NCI-H2227 treated with DMSO at 0.1 percent for 48 hours (cell line): ENCODE results near the gene MCHR2.

Source experiments
- DNase-seq: peaks from one replicate; lab custom pipeline; 2025; lab: John Stamatoyannopoulos, UW

The MCHR2 gene

DNA sequence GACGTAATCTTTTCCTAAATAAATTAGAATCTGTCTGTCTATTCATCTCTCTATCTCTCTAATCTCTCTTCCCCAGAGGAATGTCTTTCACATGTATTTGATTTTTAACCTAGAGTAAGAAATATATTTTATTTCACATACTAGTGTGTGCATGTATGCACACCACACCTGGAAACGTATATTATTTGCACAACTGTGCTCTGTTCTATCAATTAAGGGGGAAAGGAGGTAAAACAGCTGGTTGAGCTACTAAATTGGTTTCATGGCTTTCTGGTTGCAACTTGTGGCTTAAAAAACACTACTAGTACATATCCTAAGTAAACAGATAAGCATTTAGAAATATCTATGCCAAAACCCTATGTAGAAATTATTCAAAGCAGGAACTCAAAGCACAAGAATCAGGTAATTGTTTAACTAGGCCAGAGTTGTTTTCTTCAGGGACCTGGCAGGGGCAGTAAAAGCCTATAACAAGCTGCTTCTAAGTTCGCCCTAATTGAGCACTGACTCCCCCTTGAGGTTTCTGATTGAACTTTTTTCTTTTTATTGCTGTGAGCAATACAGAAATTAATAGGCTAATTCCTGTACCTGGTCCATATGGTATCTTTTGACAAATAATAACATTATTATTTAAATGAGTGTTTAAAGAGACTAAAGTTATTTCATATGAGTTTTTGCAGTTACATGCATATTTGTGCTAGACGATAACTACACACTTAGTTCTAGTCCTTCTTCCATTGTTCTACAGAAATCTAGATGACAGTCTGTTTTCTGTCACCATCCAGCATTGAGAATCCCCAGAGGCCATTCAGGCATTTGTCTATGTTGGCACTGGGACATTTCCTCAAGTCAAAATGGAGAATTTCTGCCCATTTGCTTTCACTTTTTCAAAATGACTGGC lies 88.6 kb downstream of the MCHR2 start:
- DNase-seq, result peak; percentile 32

DNA sequence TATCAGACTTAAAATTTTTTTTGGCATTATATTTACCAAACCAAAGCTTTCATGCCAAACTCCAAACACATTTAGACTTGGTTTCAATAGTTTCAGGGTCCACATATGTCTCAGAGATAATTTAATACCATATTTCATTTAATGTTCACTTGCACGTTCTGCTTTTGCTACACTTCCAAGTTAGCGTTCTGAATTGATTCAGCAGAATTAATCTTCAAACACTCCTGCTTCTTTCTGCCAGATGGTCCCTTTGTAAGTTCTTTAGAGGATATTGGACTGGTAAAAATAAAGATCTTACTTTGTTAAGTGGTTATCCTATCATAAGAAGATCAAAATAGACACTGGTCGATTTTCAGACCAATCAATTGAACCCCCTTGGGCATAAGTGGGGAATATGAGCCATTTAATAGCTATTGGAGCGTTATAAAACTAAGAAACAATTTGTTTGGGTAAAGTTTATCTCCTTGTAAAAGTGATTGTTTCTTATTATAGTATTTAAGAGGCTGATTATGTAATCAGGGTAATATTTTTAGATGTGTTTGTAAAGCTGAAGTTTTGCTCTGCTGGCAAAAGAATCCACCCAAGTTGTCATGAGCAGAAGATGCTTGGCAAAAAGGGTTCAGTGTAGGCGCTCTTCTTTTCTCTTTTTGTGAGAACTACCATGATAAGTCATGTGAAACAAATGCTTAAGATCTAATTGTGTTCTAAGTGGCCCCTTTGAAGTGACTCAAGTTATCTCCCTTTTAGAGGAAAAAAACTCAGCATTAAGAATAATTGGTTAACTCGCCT lies 92.2 kb downstream of the MCHR2 start:
- no peak for DNase-seq

DNA sequence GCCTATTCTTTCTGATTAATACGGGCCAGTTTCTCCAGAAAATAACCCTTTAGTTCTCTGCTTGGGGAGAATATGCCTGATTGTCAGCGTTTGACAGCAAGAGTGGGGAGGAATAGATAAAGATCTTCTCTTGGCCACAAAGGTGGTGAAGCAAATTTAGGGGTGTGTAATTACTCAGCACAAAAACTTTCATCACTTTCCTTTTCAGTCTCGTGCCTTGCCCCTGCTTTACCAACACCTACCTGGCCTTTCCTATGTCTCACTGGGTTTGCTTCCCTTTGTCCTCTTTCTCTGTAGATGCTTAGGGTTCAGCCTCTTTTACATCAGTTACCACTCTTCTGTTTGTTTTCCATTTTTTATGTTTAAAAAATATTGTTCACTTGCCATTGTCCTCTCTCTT lies 99.2 kb downstream of the MCHR2 start:
- no peak for DNase-seq

- no peak for DNase-seq
Observed at GRCh38 chr6:99887066-99887465, 107.0 kb downstream of the MCHR2 start.

GRCh38 chr6:99885051-99885450 lies 109.0 kb downstream of the MCHR2 start:
- DNase-seq, result no peak

- no peak for DNase-seq
Observed at GRCh38 chr6:99882128-99882702, 111.8 kb downstream of the MCHR2 start.

GRCh38 chr6:99879431-99879830 lies 114.6 kb downstream of the MCHR2 start:
- peak; percentile 8 for DNase-seq

GRCh38 chr6:99875068-99875467 lies 119.0 kb downstream of the MCHR2 start:
- DNase-seq, result no peak

DNA sequence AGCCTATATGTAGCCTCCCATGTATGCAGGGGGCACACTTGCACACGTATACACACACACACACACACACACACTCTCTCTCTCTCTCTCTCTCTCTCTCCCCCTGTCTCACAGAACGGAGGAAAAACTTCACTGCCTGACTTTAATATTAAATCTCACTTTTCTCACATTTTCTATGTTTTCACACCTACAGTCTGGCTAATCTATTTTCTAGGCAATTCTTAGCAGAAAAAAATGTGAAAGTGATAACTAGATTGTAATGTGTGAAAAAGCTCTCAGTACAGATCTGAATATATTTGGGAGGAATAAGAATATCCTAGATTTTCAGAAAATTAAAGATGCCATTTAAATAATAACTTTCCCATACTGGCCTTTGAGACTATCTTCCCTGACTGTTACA lies 120.9 kb downstream of the MCHR2 start:
- no peak for DNase-seq

DNA sequence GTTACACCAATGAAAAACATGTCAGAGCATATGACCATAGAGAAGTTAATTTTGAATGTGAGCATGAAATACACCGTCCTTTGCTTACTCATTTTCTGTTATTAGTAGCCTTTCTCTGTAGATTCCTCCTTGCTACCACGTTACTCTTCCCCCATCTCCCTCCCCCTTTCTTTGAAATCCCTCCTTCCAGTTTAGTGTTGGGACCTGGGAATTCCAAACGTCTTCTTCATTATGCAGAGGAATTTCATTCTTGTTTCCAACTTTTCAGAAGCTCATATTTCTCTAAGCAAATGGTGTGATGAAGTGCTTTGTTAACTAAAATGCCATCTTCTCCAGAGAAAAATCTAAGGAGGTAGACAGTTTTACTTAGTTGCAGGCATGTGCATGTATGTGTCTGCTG lies 122.4 kb downstream of the MCHR2 start:
- no peak for DNase-seq
